Stimulated activated naive CD4-positive, alpha-beta T cell treated with Interleukin-2 at 50 U/mL for 16 hours (primary cell): Measurements from ENCODE around the gene RAB29.
A peak's percentile ranks its signal among the peaks of the same experiment; 100 is the strongest.

ENCODE experiments used
- DNase-seq: peaks from one replicate; lab custom pipeline; 2025; lab: John Stamatoyannopoulos, UW

The RAB29 gene

DNA sequence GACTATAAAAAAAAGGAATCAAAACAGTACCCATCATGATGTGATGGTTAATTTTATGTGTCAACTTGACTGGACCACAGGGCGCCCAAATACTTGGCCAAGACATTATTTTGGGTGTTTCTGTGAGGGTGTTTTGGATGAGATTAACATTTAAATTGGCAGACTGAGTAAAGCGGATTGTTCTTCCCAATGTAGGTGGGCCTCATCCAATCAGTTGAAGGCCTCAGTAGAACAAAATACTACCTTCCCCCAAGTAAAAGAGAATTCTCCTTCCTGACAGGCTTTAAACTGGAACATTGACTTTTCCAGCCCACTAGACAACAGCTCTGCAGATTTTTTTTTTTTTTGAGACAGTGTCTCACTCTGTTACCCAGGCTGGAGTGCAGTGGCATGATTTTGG is 10.7 kb downstream of the RAB29 start:
- DNase-seq: no peak

DNA sequence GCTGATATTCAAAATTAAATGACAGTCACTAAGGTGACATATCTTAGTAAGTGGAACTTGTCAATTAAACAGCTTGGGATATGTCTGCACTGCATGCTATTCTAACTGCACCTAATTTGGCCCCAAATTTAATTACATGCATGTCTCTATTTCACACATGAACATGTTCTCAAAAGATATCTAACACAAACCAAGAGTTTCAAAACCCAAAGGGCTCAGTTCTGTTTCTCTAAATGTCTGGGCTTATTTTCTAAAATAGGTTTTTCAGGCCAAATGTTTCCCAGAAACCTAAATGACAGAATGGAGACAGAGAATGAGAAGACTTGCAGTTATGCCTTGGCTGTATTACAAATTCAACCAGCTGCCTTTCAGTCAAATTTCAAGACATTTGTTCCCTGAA is 11.3 kb downstream of the RAB29 start:
- DNase-seq: no peak

DNA sequence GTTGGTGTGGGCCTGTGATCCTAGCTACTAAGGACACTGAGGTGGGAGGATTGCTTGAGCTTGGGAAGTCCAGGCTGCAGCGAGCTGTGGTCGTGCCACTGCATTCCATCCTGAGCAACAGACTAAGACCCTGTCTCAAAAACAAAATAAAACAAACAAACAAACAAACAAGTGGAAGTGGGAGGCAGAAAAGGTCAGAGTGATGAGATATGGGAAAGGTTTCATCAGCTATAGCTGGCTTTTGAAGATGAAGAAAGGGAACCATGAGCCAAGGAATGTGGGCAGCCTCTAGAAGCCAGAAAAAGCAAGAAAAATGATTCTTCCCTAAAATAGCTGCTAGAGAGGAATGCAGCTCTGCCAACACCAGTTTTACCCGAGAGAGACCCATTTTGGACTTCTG is 14.7 kb downstream of the RAB29 start:
- DNase-seq: no peak

DNA sequence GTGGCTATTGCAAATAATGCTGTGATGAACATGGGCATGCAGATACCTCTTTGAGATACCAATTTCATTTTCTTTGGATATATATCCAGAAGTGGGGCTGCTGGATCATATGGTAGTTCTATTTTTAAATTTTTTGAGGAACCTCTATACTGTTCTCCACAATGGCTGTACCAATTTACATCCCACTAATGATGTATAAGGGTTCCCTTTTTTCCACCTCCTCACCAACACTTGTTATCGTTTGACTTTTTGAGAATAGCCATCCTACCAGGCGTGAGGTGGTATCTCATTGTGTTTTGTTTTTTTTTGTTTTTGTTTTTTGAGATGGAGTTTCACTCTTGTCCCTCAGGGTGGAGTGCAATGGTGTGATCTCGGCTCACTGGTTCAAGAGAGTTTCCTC is 18.7 kb downstream of the RAB29 start:
- no peak for DNase-seq

DNA sequence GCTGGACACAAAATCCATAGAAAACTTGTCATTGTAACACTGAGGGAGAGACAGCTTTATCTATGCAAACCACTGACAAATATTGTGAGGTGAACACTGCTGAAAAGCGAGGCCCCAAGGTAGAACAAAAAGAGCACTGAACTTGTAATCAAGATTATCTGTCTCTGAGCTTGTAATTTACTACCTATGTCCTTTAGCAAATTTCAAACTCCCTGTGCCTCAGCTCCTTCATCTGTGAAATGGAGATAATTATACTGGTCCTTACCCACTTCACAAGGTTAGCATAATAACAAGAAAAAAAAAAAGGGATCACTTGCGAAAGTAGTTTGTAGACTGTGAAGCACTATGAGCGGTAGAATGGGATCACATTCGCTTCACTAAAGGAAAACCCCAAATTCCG is 20.4 kb downstream of the RAB29 start:
- DNase-seq: no peak

DNA sequence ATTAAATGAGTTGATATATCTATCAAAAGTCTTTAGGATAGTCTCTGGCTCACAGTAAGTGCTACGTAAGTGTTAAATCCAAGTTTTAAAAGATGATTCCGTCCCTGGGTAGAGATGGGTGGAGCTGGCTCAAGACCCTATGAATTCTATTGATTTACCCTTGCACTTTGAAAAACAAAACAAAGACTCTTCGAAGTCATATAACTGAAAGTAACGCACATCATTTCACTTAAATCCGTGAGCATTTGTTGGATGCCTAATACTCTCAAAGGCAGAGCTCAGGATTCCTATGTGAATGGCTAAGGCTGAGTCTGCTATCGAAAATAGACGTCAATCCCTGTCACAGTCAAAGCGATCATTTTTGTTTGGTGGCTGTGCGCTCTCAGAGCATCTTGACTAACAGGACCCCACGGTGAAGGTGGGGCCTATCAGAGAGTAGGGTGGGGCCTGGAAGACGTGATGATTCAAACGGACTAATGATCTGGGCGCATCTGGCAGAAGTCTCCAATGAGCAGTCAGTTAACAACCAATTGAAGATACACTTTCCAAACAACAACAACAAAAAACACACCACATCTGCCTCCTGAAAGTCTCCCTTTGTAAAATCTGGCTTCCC is 24.1 kb downstream of the RAB29 start:
- DNase-seq: no peak

DNA sequence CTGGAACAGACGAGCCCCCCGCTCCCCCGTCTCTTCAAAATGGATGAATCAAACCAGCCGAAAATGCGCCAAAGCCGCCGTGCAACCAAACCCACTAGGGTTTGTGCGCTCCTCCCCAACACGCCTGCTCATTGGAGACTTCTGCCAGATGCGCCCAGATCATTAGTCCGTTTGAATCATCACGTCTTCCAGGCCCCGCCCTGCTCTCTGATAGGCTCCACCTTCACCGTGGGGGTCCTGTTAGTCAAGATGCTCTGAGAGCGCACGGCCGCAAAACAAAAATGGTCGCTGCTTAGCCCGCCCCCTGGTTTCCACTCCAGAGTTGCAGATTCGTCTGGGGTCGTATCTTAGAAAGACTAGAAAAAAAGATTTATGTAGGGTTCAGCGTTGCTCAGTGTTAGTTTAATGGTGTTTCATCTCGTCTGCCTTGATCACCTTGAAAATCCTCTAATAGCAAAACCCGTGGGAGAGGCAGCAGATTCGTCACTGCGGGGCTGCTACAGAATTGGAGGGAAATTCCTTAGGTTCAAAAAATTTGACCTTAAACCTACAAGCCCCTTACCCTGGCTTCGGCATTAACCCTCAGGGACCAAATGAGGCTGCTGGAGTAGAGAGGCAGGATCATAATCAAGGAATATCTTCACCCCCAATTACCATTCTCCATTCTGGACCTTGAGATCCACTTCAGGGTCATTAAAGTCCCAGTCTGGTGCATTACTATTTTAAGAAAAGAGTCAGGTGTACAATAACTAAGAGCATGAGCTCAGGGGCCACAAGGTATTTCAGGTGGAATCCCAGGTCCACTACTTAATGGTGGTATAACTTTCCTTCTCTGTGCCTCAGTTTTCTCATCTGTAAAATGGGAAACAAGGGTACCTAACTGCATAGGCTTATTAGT is 24.9 kb downstream of the RAB29 start, which contains the start of gene NUCKS1:
Gene NUCKS1 (minus strand): TSS at position 45 of the 898 bp plus-strand sequence. CDS start 209 bp downstream, outside the sequence.
- peak; percentile 98 for DNase-seq

DNA sequence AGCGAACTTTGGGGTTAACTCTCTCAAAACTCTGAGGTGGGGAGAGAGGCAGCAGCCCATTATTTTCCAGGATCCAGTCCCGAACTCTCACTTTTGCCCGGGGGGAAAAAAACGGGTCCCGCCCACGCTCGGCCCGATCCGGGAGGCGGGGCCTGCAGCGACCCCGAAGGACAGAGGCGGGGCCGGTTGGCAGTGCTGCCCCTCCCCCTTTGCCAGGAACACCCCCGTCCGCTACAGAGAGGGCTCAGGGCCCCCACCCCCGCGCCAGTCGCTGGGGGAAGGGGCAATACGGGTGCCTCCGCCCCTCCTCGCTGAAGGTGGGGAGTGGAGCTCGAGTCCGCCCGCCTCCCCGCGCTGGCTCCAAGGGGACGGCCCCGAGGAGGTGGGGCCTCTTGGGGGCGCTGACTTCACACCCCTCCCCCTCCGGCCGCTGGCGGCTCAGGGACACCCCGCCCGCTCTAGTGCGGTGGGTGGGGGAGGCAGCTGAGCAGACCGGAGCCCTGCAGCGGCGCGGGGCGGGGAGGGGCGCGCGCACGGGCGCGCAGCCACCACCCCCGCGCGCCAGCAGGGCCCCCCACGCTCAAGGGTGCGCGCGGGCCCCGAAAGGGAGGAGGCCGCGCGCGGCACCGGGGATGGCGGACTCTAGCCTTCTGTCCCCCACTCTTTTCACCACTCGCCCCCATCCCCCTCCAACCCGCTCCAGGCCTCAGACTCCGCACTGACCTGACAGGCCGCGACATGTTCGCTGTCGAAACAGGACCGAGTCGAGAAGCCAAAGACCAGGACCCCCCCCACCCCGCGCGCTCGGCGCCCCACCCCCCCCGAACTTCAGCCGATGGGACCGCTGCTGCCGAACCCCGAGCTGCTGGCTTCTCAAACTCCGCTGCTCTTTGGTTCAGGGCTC is 25.8 kb downstream of the RAB29 start:
- DNase-seq: peak; percentile 96

DNA sequence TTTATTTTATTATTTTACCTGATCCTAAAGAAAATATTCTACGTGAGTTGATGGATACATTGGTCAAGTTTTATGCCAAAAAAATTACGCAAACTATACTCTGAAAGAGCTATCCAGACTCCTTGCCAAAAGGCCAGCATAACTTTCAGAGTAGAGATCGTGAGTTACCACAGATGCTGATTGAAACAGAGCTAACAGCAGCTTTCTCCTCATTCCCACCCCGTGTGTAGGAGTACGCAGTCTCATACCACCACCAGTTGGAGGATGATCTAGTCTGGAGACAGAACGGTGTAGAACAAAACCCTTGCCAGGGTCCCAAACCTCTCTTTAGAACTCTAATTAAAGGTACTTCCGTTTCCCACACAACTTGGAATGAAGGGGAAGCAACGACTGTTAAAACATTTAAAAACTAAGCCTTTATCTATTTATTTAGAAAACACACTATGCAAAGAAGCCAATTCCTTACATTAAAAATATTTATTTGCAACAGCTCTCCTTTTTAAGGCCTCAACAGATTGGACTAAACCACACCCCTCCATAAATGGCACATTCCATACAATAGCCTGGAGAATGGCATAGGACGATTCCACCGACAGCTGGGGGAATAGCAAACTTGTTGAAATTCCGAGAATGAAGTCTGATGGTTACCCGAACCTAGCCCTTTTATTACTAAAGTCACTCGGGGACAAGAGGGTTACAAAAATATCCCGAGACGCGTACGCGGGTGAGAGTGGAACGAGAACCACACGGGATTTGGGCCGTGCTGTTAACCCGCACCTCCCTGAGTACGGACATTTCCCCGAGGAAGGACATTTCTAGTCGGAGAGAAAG is 26.7 kb downstream of the RAB29 start:
- DNase-seq: peak; percentile 23

DNA sequence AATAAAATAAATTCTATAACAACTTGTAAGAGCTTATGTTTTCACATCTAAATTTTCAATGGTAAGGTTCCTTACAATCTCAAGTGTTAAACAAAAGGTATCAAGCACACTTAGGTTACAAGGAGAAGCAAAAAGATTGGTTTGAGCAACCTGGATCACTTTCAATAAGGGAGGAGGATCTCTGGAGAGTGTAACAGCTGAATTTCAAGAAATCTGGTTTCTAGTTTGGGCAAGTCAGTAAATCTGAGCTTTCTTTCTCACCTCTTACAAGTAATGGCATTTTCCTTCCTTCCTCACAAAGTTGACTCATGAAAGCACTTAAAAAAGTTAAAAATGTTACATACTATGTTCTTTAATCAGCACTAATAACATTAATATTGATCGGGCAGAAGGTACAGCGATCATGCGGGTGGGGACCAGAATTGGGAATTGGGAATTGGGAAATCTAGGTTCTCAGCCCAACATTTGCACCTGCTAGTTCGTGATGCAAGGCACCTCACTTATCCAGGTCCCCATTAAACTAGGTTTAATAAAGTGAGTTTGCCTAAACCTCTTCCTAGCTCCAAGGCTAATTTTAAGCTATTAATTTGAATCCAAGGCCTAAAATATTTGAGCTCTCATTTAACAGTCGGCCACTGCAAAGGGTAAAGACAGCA is 28.4 kb downstream of the RAB29 start:
- no peak for DNase-seq

DNA sequence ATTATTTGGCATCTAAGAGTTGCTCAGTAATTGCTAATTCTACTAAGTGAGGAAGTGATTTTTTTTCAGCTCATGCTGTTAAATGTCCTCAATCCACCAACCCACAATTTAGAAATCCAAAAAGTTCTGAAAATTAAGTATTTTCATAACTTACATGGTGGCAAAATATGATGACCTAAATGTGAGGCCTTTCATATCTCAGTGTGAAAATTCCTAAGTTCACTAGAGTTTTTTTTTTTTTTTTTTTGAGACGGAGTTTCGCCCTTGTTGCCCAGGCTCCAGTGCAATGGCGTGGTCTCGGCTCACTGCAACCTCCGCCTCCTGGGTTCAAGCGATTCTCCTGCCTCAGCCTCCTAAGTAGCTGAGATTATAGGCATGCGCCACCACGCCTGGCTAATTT is 30.9 kb downstream of the RAB29 start:
- no peak for DNase-seq

DNA sequence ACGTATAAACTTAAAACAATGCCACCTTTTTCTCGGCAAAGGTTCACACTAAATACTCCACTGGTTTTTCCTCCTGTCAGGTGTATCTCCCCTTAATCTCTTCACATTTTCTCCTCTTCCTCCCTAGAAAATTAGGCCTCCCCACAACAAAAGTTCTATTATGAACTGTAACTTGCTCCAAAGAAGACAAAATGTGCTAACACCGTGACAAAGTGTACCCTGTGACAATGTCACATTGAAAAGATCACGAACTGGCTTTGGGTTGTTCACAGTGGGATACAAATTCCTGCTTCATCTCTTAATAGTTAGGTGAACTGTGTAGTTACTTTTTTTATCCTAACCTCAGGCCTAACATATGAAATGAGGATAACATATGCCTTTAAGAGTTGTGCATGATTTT is 31.3 kb downstream of the RAB29 start:
- no peak for DNase-seq

DNA sequence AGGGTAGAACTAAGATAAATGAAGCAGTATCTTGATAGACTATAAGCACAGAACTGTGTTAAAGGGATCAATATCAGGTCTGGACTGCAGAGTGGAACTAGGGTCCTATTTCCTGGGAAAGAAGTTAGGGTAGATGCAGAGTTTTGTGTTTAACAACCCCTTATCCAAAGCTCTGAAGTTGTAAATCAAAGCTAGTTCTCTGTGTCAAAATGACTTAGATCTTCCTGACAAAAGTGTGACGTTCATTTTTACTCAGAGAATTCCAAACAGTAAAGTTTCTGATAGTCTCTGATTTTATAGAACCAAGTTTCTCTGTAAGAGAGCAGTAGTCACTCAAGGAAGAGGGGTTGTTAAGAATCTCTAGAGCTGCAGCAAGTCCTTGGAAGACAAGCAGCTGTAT is 33.6 kb downstream of the RAB29 start:
- no peak for DNase-seq

DNA sequence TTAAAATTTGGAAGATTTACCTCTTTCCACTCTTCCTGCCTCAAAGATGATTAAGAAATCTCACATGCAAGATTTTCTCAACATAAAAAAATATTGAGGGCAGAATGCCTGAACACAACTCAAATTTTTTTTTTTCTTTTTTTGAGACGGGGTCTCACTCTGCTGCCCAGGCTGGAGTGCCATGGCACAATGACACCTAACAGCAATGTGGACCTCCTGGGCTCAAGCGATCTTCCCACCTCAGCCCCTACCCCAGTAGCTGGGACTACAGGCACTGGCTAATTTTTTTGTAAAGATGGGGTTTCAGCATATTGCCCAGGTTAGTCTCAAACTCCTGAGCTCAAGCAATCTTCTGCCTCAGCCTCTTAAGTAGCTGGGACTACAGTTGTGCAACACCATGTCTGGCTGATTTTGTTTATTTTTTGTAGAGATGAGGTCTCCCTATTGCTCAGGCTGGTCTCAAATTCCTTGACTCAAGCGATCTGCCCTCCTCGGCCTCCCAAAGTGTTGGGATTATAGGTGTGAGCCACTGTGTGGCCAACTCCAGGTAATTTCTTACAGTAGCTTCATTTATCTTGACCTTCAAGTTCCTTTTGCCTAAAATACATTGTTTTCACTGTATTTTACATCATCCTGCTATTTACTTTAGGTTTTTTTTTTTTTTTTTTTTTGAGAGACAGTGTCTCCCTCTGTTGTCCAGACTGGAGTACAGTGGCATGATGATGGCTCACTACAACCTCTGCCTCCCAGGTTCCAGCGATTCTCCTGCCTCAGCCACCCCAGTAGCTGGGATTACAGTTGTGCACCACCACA is 35.7 kb downstream of the RAB29 start:
- no peak for DNase-seq

DNA sequence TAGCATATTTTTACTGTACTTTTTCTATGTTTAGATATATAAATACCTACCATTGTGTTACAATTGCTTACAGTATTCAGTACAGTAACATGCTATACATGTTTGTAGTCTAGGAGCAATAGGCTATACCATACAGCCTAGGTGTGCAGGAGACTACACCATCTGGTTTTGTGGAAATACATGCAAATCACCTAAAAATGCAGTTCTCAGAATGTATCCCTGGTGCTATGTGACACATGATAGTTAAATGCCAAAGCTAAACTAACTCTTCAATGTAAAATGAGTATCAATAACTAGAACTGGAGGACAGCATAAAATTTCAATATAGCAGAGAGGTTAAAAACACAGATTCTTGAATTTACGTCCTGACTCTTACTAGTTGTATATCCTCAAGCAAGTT is 40.1 kb downstream of the RAB29 start:
- DNase-seq: no peak

DNA sequence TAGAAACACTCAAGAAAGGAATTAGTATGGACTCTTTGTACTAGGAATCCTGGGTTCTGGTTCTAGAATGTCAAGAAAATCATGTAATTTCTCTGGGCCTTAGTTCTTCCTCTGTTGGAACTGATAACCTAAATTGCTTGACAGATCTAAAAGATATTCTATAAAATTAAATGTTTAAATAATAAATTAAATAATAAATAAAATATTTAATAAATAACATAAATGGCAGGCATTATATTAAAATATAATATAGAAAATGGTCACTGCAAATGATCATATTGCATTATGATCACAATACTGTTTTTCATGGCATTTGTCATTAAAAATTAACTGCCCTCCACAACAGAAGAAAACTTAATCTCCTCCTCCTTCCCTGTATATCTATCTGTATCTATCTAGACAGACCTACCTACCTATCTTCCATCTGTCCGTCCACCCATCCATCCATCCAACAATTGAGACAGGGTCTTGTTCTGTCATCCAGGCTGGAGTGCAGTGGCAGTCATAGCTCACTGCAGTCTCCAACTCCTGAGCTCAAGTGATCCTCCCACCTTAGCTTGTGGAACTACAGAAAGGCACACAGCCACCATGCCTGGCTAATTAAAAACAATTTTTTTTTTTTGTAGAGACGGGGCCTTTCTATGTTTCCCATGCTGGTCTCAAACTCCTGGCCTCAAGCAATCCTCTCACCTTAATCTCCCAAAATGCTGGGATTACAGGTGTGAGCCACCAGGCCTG is 41.7 kb downstream of the RAB29 start:
- DNase-seq: no peak

DNA sequence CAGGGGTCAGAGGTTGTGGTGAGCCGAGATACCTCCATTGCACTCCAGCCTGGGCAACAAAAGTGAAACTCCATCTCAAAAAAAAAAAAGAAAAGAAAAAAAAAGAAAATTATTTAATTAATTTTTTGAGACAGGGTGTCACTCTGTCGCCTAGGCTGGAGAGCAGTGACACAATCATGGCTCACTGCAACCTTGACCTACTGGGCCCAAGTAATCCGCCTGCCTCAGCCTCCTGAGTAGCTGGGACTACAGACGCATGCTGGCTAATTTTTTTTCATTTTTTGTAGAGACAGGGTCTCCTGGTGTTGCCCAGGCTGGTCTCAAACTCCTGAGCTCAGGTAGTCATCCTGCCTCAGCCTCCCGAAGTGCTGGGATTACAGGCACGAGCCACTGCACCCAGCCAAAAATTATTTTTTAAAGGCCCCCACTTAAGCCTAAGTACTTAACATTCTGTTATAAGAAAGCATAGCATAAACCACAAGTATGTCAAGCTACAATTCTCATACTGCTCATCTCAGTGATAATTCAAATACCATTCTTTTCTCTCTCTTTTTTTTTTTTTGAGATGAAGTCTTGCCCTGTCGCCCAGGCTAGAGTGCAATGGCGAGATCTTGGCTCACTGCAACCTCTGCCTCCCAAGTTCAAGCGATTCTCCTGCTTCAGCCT is 45.2 kb downstream of the RAB29 start:
- DNase-seq: no peak

DNA sequence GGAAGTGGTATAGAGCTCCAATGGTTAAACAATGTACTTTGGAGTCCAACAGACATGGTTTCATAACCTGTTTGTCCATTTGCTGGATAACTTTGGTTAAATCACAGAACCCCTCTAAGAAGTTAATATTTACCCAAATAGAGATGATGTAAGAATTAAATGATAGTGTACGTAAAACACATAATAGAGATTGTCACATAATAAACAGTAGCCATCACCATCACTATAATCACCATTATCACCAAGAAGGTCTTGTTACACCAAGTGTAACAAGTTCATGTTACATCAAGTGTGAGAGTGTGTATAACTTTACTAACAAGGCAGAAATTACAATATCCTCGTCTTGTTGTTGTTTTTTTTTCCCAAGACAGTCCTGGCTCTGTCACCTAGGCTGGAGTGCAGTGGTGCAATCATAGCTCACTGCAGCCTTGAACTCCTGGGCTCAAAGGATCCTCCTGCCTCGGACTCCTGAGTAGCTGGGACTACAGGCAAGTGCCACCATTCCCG is 48.6 kb downstream of the RAB29 start:
- DNase-seq: no peak

DNA sequence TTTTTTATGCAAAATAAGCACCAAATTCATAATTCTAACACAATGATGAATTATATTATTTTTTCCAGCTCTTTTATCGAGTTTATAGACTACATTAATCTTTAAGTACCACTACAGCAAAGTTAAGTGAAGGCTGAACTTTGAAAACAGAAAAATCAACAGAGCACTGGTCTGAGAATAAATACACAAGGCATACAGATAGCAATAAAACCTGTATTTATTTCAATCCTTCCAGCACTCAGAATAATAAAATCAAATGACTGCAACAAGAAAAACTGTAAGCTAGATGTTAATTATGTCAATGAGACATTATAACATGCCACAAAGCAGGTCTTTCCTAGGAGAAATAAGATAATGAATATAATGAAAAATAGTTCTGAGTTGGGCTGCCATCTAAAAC is 49.8 kb downstream of the RAB29 start:
- DNase-seq: no peak
